SK-N-SH (cell line): ENCODE results near the gene GSTM2.

Experiments
- EP300 ChIP-seq, 2 experiments: IDR thresholded peaks; 2 replicates each; pipeline versions ENCODE4 v1.4.0 to v1.6.1; 2012; ENCODE audit warnings: borderline replicate concordance in 1 of 2, low read depth in 1 of 2, low read length in 1 of 2
- GABPA ChIP-seq: IDR thresholded peaks from 2 replicates; pipeline ENCODE4 v1.4.0; 2012; ENCODE audit warnings: low read depth, mild to moderate bottlenecking
- NRF1 ChIP-seq: IDR thresholded peaks from 2 replicates; pipeline ENCODE4 v1.6.1; 2012; ENCODE audit warnings: low read depth, mild to moderate bottlenecking, low read length
- RAD21 ChIP-seq: IDR thresholded peaks from 2 replicates; pipeline ENCODE4 v1.6.1; 2012; ENCODE audit warnings: mild to moderate bottlenecking, low read length
- RXRA ChIP-seq: IDR thresholded peaks from 2 replicates; pipeline ENCODE4 v1.4.0; 2012; ENCODE audit warnings: low read depth, mild to moderate bottlenecking, borderline replicate concordance
- SIN3A ChIP-seq: IDR thresholded peaks from 2 replicates; pipeline ENCODE4 v1.6.1; 2012; ENCODE audit warnings: low read depth, mild to moderate bottlenecking, low read length, moderate library complexity, borderline replicate concordance
- TCF12 ChIP-seq: IDR thresholded peaks from 2 replicates; pipeline ENCODE4 v1.4.0; 2012
- TF ChIP-seq, protein P1 (sequence below): fragments of 200-600 bp; sonication (generic); IDR thresholded peaks from 2 replicates; pipeline ENCODE4 v1.6.1; 2017; ENCODE audit warnings: antibody characterized with exemption, mild to moderate bottlenecking, moderate library complexity
- TF ChIP-seq, protein P2 (sequence below): IDR thresholded peaks from 2 replicates; pipeline ENCODE4 v1.4.0; 2012; ENCODE audit warnings: low read depth

DNA sequence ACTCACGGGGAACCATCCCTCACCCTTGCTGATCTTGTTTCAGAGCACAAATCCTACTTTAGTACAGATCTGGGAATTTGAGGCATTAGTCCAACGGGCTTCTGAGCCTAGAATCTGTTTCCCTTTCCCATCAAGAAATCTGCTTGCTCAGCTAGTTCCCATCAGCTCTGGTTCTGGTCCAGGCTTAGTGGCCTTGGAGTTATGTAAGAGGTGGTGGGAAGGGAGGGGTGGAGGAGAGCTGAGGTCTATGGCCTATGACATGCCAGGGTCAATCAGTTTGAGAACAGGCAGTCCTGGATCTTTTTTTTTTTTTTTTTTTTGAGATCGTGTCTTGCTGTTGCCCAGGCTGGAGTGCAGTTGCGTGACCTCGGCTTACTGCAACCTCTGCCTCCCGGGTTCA lies 23.9 kb downstream of the GSTM2 start:
- TF ChIP-seq, protein P1, sequence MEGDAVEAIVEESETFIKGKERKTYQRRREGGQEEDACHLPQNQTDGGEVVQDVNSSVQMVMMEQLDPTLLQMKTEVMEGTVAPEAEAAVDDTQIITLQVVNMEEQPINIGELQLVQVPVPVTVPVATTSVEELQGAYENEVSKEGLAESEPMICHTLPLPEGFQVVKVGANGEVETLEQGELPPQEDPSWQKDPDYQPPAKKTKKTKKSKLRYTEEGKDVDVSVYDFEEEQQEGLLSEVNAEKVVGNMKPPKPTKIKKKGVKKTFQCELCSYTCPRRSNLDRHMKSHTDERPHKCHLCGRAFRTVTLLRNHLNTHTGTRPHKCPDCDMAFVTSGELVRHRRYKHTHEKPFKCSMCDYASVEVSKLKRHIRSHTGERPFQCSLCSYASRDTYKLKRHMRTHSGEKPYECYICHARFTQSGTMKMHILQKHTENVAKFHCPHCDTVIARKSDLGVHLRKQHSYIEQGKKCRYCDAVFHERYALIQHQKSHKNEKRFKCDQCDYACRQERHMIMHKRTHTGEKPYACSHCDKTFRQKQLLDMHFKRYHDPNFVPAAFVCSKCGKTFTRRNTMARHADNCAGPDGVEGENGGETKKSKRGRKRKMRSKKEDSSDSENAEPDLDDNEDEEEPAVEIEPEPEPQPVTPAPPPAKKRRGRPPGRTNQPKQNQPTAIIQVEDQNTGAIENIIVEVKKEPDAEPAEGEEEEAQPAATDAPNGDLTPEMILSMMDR: no peak
- TF ChIP-seq, protein P2, sequence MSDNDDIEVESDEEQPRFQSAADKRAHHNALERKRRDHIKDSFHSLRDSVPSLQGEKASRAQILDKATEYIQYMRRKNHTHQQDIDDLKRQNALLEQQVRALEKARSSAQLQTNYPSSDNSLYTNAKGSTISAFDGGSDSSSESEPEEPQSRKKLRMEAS: no peak
- no peak for TF ChIP-seq TCF12
- no peak for TF ChIP-seq RAD21
- TF ChIP-seq SIN3A: no peak
- TF ChIP-seq RXRA: no peak
- no peak for TF ChIP-seq GABPA
- no peak for TF ChIP-seq NRF1
- no peak for TF ChIP-seq EP300 (IDR thresholded peaks at IDR 0.05; ENCODE audit: borderline replicate concordance in 1 of 2, low read depth in 1 of 2, low read length in 1 of 2)
